ENCODE data around the gene METTL3. TPM values are rescaled to one million over a fixed set of nuclear protein-coding genes. Genes with fewer than 3 reads are reported as not detected.

The METTL3 gene
- total and polyA plus RNA-seq, 2 of the 13 experiments (the other 11 are each of a cell fraction or from before 2014, with no cell fraction given): 123 to 130 TPM

GRCh38 chr14:21557084-21557901 lies 46.2 kb upstream of the METTL3 start (continued):
- TF ChIP-seq MAX (IDR thresholded peaks at IDR 0.05) (0 out of 2 replicates have a peak, but pooled peaks have one; percentile 45), ZNF33A (CRISPR knock-in tag; IDR thresholded peaks at IDR 0.05; ENCODE audit: borderline replicate concordance) (peak; percentile 1; the same call in 1 of the 2 replicates), SMC3 (IDR thresholded peaks at IDR 0.05; ENCODE audit: low read length) (peak; percentile 96), GATAD2A (CRISPR knock-in tag; IDR thresholded peaks at IDR 0.05) (peak; percentile 77), ZNF274 (CRISPR knock-in tag; IDR thresholded peaks at IDR 0.05) (no peak), ZC3H13 (CRISPR knock-in tag; IDR thresholded peaks at IDR 0.05) (no peak), DMAP1 (CRISPR knock-in tag; IDR thresholded peaks at IDR 0.05) (0 out of 2 replicates have a peak, but pooled peaks have one; percentile 26), ZFAT (CRISPR knock-in tag; conservative IDR thresholded peaks at IDR 0.05) (no peak), ZNF576 (CRISPR knock-in tag; IDR thresholded peaks at IDR 0.05) (no peak), ZSCAN30 (CRISPR knock-in tag; IDR thresholded peaks at IDR 0.05) (no peak), SAP130 (CRISPR knock-in tag; IDR thresholded peaks at IDR 0.05; ENCODE audit: low read depth) (peak; percentile 72), KAT8 (CRISPR knock-in tag; IDR thresholded peaks at IDR 0.05) (peak; percentile 63), MIER2 (CRISPR knock-in tag; IDR thresholded peaks at IDR 0.05) (peak; percentile 42; the same call in 1 of the 2 replicates), NCOA1 (CRISPR knock-in tag; IDR thresholded peaks at IDR 0.05) (peak; percentile 5; the same call in 1 of the 2 replicates), ARID5B (CRISPR knock-in tag; IDR thresholded peaks at IDR 0.05) (peak; percentile 73)
- TF ChIP-seq, protein P1, sequence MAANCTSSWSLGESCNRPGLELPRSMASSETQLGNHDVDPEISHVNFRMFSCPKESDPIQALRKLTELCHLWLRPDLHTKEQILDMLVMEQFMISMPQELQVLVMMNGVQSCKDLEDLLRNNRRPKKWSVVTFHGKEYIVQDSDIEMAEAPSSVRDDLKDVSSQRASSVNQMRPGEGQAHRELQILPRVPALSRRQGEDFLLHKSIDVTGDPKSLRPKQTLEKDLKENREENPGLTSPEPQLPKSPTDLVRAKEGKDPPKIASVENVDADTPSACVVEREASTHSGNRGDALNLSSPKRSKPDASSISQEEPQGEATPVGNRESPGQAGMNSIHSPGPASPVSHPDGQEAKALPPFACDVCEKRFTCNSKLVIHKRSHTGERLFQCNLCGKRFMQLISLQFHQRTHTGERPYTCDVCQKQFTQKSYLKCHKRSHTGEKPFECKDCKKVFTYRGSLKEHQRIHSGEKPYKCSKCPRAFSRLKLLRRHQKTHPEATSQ (CRISPR knock-in tag; IDR thresholded peaks at IDR 0.05; ENCODE audit: borderline replicate concordance): 0 out of 2 replicates have a peak, but pooled peaks have one; percentile 39
- TF ChIP-seq, protein P2, sequence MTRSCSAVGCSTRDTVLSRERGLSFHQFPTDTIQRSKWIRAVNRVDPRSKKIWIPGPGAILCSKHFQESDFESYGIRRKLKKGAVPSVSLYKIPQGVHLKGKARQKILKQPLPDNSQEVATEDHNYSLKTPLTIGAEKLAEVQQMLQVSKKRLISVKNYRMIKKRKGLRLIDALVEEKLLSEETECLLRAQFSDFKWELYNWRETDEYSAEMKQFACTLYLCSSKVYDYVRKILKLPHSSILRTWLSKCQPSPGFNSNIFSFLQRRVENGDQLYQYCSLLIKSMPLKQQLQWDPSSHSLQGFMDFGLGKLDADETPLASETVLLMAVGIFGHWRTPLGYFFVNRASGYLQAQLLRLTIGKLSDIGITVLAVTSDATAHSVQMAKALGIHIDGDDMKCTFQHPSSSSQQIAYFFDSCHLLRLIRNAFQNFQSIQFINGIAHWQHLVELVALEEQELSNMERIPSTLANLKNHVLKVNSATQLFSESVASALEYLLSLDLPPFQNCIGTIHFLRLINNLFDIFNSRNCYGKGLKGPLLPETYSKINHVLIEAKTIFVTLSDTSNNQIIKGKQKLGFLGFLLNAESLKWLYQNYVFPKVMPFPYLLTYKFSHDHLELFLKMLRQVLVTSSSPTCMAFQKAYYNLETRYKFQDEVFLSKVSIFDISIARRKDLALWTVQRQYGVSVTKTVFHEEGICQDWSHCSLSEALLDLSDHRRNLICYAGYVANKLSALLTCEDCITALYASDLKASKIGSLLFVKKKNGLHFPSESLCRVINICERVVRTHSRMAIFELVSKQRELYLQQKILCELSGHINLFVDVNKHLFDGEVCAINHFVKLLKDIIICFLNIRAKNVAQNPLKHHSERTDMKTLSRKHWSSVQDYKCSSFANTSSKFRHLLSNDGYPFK (CRISPR knock-in tag; IDR thresholded peaks at IDR 0.05; ENCODE audit: borderline replicate concordance): no peak
- TF ChIP-seq, protein P3, sequence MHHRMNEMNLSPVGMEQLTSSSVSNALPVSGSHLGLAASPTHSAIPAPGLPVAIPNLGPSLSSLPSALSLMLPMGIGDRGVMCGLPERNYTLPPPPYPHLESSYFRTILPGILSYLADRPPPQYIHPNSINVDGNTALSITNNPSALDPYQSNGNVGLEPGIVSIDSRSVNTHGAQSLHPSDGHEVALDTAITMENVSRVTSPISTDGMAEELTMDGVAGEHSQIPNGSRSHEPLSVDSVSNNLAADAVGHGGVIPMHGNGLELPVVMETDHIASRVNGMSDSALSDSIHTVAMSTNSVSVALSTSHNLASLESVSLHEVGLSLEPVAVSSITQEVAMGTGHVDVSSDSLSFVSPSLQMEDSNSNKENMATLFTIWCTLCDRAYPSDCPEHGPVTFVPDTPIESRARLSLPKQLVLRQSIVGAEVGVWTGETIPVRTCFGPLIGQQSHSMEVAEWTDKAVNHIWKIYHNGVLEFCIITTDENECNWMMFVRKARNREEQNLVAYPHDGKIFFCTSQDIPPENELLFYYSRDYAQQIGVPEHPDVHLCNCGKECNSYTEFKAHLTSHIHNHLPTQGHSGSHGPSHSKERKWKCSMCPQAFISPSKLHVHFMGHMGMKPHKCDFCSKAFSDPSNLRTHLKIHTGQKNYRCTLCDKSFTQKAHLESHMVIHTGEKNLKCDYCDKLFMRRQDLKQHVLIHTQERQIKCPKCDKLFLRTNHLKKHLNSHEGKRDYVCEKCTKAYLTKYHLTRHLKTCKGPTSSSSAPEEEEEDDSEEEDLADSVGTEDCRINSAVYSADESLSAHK (CRISPR knock-in tag; IDR thresholded peaks at IDR 0.05; ENCODE audit: borderline replicate concordance): no peak
